Thyroid gland (tissue), 4 donors: ENCODE data around the gene ARL4D. TPM values are rescaled to one million over a fixed set of nuclear protein-coding genes. Genes with fewer than 3 reads are reported as not detected.

Source experiments
- DNase-seq, 2 donors: peaks; one replicate each; pipeline ENCODE4 v3.0.0-alpha.2; 2019
- H3K27ac ChIP-seq, 3 donors: fragments of 200-600 bp; sonication (generic); 1 replicate in 2 of 3; 2 replicates in 1 of 3; pipeline ENCODE4 v1.5.1; 2016 to 2019; ENCODE audit warnings: mild to moderate bottlenecking in 1 of 3, moderate library complexity in 1 of 3
- H3K27me3 ChIP-seq: fragments of 200-600 bp; sonication (generic); one replicate; pipeline ENCODE4 v1.5.1; 2019
- H3K36me3 ChIP-seq, 2 donors: fragments of 200-600 bp; sonication (generic); one replicate each; pipeline ENCODE4 v1.5.1; 2016 to 2019
- H3K4me1 ChIP-seq, 2 donors: fragments of 200-600 bp; sonication (generic); one replicate each; pipeline ENCODE4 v1.5.1; 2017 to 2019
- H3K4me3 ChIP-seq, 3 donors: fragments of 200-600 bp; sonication (generic); replicated peaks in 1 of 3; 1 replicate in 2 of 3; 2 replicates in 1 of 3; pipeline ENCODE4 v1.5.1; 2016; ENCODE audit warnings: mild to moderate bottlenecking in 1 of 3
- H3K9me3 ChIP-seq: fragments of 200-600 bp; sonication (generic); one replicate; pipeline ENCODE4 v1.5.1; 2017
- CTCF ChIP-seq, 6 experiments: fragments of 200-600 bp in 3 of 6; fragments of 450-650 bp in 3 of 6; sonication (generic) in 3 of 6; IDR thresholded peaks; one replicate each; pipeline ENCODE4 v1.5.1; 2016 to 2019; ENCODE audit warnings: antibody characterized with exemption in 6 of 6, mild to moderate bottlenecking in 2 of 6, inconsistent platforms in 1 of 6, moderate library complexity in 1 of 6
- POLR2A ChIP-seq, 2 donors: fragments of 450-650 bp; IDR thresholded peaks; one replicate each; pipeline ENCODE4 v1.6.1; 2017; ENCODE audit warnings: antibody characterized with exemption in 2 of 2, mild to moderate bottlenecking in 2 of 2, moderate library complexity in 1 of 2
- WGBS, 2 donors: methylation state at CpG; one replicate each; pipeline ENCODE4 v1.1.5; 2017; 5-methylcytosine and 5-hydroxymethylcytosine counted together
- intact Hi-C: fragments of 100-400 bp; cut with DNase I; formaldehyde crosslinking; loops from one replicate; pipeline ENCODE4 v1.15.1; 2023
- total RNA-seq, 4 donors: library from RNA; depleted of rRNA; stranded (reverse); fragments of >200 nt; gene quantifications; one replicate each; pipeline ENCODE4 v1.2.3, GENCODE V29; 2016

ARL4D gene
- total RNA-seq, 4 donors from 2014 or later, result 32.8 to 57.4 (median 48.9) TPM

- Histone ChIP-seq H3K27ac (no peak overlapping the region), H3K36me3 (no peaks in the 10 kb centered on the region), H3K27me3 (no peaks in the 10 kb centered on the region), H3K4me3 (no peak overlapping the region), H3K9me3 (no peaks in the 10 kb centered on the region), H3K4me1 (peaks cover 3 to 20% of the 10 kb centered on the region in 2 donors)
- 70 to 78% methylated on average over 2 of the region's 2 CpGs for WGBS, 2 donors
- no peak for DNase-seq
- intact Hi-C loops, result no loop called here
- TF ChIP-seq POLR2A (IDR thresholded peaks at IDR 0.05) (no peak), CTCF (IDR thresholded peaks at IDR 0.05) (no peak)
Observed at GRCh38 chr17:43384476-43384862, 14.3 kb upstream of the ARL4D start.

- WGBS, 2 donors, result 55 to 62% methylated on average over 5 of the region's 5 CpGs
- no peak for DNase-seq
- Histone ChIP-seq H3K27ac (no peak overlapping the region), H3K27me3 (no peaks in the 10 kb centered on the region), H3K36me3 (no peaks in the 10 kb centered on the region), H3K9me3 (no peaks in the 10 kb centered on the region), H3K4me1 (peaks cover 3 to 24% of the 10 kb centered on the region in 2 donors), H3K4me3 (no peak overlapping the region)
- intact Hi-C loops, result no loop called here
- no peak for TF ChIP-seq CTCF (IDR thresholded peaks at IDR 0.05)
- no peak for TF ChIP-seq POLR2A (IDR thresholded peaks at IDR 0.05)
Observed at GRCh38 chr17:43385046-43385831, 13.6 kb upstream of the ARL4D start.

- DNase-seq, result peak; percentile 93
- intact Hi-C loops, result no loop called here
- peak overlapping the region; percentile 99 to 100 (median 99) for H3K27ac ChIP-seq
- H3K27me3 ChIP-seq, result no peaks in the 10 kb centered on the region
- H3K4me3 ChIP-seq, result peak overlapping the region; percentile 6 to 72 (median 47)
- WGBS, 2 donors, result 0 to 1% methylated on average over 29 to 38 of the region's 38 CpGs
- TF ChIP-seq CTCF (IDR thresholded peaks at IDR 0.05) (no peak), POLR2A (IDR thresholded peaks at IDR 0.05) (peak; percentile 20 to 99)
- peaks cover 3 to 10% of the 10 kb centered on the region in 2 donors for H3K4me1 ChIP-seq
- no peaks in the 10 kb centered on the region for H3K36me3 ChIP-seq
- no peaks in the 10 kb centered on the region for H3K9me3 ChIP-seq
Observed at GRCh38 chr17:43388359-43389045, 10.3 kb upstream of the ARL4D start.

GRCh38 chr17:43389046-43389947 is 9.5 kb upstream of the ARL4D start:
- no peaks in the 10 kb centered on the region for H3K9me3 ChIP-seq
- no peaks in the 10 kb centered on the region for H3K27me3 ChIP-seq
- peak; percentile 87 to 88 for DNase-seq
- H3K36me3 ChIP-seq, result no peaks in the 10 kb centered on the region
- WGBS, 2 donors, result 2 to 3% methylated on average over 33 of the region's 33 CpGs
- peak; percentile 77 to 95 (median 85) for TF ChIP-seq CTCF (IDR thresholded peaks at IDR 0.05)
- TF ChIP-seq POLR2A (IDR thresholded peaks at IDR 0.05), result peak in 1 of 2 donors; percentile 20
- H3K27ac ChIP-seq, result peak overlapping the region; percentile 99 to 100 (median 99)
- peak overlapping the region in 2 of 3 donors; percentile 47 to 72 for H3K4me3 ChIP-seq
- H3K4me1 ChIP-seq, result peaks cover 6 to 17% of the 10 kb centered on the region in 2 donors
- intact Hi-C loops, result no loop called here
